ENCODE results near the gene UTRN.

UTRN gene

GRCh38 chr6:144283646-144284477 is 1.3 kb upstream of the UTRN start:
- no peak for DNase-seq

- DNase-seq, result no peak
Measured at GRCh38 chr6:144284478-144284782, 705 bp upstream of the UTRN start.

GRCh38 chr6:144285548-144285797 is 338 bp downstream of the UTRN start:
- DNase-seq, result no peak

- peak; percentile 41 for DNase-seq
Measured at GRCh38 chr6:144285798-144286502, 815 bp downstream of the UTRN start.

- peak; percentile 9 for DNase-seq
Measured at GRCh38 chr6:144286503-144287393, 1.6 kb downstream of the UTRN start.

GRCh38 chr6:144289006-144289405 is 3.9 kb downstream of the UTRN start:
- DNase-seq, result no peak

GRCh38 chr6:144292372-144292771 is 7.2 kb downstream of the UTRN start:
- DNase-seq, result no peak

GRCh38 chr6:144294016-144294415 is 8.9 kb downstream of the UTRN start:
- DNase-seq, result no peak

- no peak for DNase-seq
Measured at GRCh38 chr6:144295211-144295610, 10.1 kb downstream of the UTRN start.

GRCh38 chr6:144295981-144296767 is 11.0 kb downstream of the UTRN start:
- DNase-seq, result no peak

- DNase-seq, result no peak
Measured at GRCh38 chr6:144296973-144297372, 11.8 kb downstream of the UTRN start.

- DNase-seq, result no peak
Measured at GRCh38 chr6:144297511-144298100, 12.5 kb downstream of the UTRN start.

- no peak for DNase-seq
Measured at GRCh38 chr6:144298194-144298593, 13.1 kb downstream of the UTRN start.

GRCh38 chr6:144298916-144299315 is 13.8 kb downstream of the UTRN start:
- no peak for DNase-seq

GRCh38 chr6:144302701-144303372 is 17.7 kb downstream of the UTRN start:
- no peak for DNase-seq

- no peak for DNase-seq
Measured at GRCh38 chr6:144304223-144304848, 19.2 kb downstream of the UTRN start.

GRCh38 chr6:144305567-144305966 is 20.4 kb downstream of the UTRN start:
- DNase-seq, result no peak

GRCh38 chr6:144305985-144306384 is 20.9 kb downstream of the UTRN start:
- DNase-seq, result no peak

- no peak for DNase-seq
Measured at GRCh38 chr6:144307880-144308279, 22.7 kb downstream of the UTRN start.

GRCh38 chr6:144310765-144311164 is 25.6 kb downstream of the UTRN start:
- no peak for DNase-seq

GRCh38 chr6:144311361-144311760 is 26.2 kb downstream of the UTRN start:
- DNase-seq, result no peak

All from KG1 (cell line).